BLaER1 treated with 17β-estradiol and CSF1 and Interleukin-3, amounts not matched to agents 10 nM and 100 nM (cell line): ENCODE results near the gene GMPR.

Source experiments
- H3K27ac ChIP-seq, 11 experiments: shearing (Covaris generic); formaldehyde crosslinking; 2 replicates each; pipeline ENCODE4 v1.8.1; 2022
- H3K27me3 ChIP-seq, 11 experiments: shearing (Covaris generic); formaldehyde crosslinking; 2 replicates each; pipeline ENCODE4 v1.8.1; 2022
- H3K36me3 ChIP-seq, 11 experiments: shearing (Covaris generic); formaldehyde crosslinking; 2 replicates each; pipeline ENCODE4 v1.8.1; 2022
- H3K4me1 ChIP-seq, 10 experiments: shearing (Covaris generic); formaldehyde crosslinking; 2 replicates each; pipeline ENCODE4 v1.8.1; 2022
- H3K4me2 ChIP-seq, 11 experiments: shearing (Covaris generic); formaldehyde crosslinking; 2 replicates each; pipeline ENCODE4 v1.8.1; 2022
- H3K4me3 ChIP-seq, 10 experiments: shearing (Covaris generic); formaldehyde crosslinking; 2 replicates each; pipeline ENCODE4 v1.8.1; 2022
- H3K9ac ChIP-seq, 11 experiments: shearing (Covaris generic); formaldehyde crosslinking; 2 replicates each; pipeline ENCODE4 v1.8.1; 2022
- H3K9me3 ChIP-seq, 11 experiments: shearing (Covaris generic); formaldehyde crosslinking; replicated peaks in 1 of 11; 2 replicates each; pipeline ENCODE4 v1.8.1; 2022
- H4K20me1 ChIP-seq, 11 experiments: shearing (Covaris generic); formaldehyde crosslinking; 2 replicates each; pipeline ENCODE4 v1.8.1; 2022
- Cebpa-rat ChIP-seq, 11 experiments: shearing (Covaris generic); IDR thresholded peaks; 2 replicates each; pipeline ENCODE4 v1.8.1; 2022

The GMPR gene

GRCh38 chr6:16282370-16282769 lies 44.0 kb downstream of the GMPR start:
- Histone ChIP-seq H3K36me3 (no peaks in the 10 kb centered on the region), H3K4me3 (no peak overlapping the region), H3K9me3 (no peaks in the 10 kb centered on the region), H3K4me2 (no peak overlapping the region), H3K9ac (no peak overlapping the region), H4K20me1 (peaks cover 0 to 13% (median 0%) of the 10 kb centered on the region in 11 experiments; a peak in 1 of 22 replicates), H3K27ac (no peak overlapping the region), H3K4me1 (peaks cover 5 to 16% (median 8%) of the 10 kb centered on the region in 10 experiments; a peak in 16 of 20 replicates), H3K27me3 (no peaks in the 10 kb centered on the region)
- TF ChIP-seq Cebpa-rat (IDR thresholded peaks at IDR 0.05) = no peak

GRCh38 chr6:16284472-16284871 lies 46.1 kb downstream of the GMPR start:
- H3K36me3 ChIP-seq = no peaks in the 10 kb centered on the region
- no peaks in the 10 kb centered on the region for H3K27me3 ChIP-seq
- no peak overlapping the region for H3K27ac ChIP-seq
- no peak overlapping the region for H3K4me2 ChIP-seq
- H4K20me1 ChIP-seq = 0 out of 22 replicates have a peak, but pooled peaks cover 0 to 5% (median 0%) of the 10 kb centered on the region in 11 experiments
- no peak for TF ChIP-seq Cebpa-rat (IDR thresholded peaks at IDR 0.05)
- H3K9me3 ChIP-seq = peaks cover 0 to 5% (median 0%) of the 10 kb centered on the region in 11 experiments; a peak in 1 of 22 replicates
- no peak overlapping the region for H3K9ac ChIP-seq
- H3K4me3 ChIP-seq = no peak overlapping the region
- H3K4me1 ChIP-seq = peaks cover 0 to 9% (median 0%) of the 10 kb centered on the region in 10 experiments; a peak in 1 of 20 replicates

GRCh38 chr6:16285467-16286150 lies 47.2 kb downstream of the GMPR start:
- no peak overlapping the region for H3K4me3 ChIP-seq
- no peak overlapping the region for H3K9ac ChIP-seq
- no peak overlapping the region for H3K4me2 ChIP-seq

GRCh38 chr6:16286151-16286522 lies 47.8 kb downstream of the GMPR start:
- Histone ChIP-seq H3K9me3 (peaks cover 0 to 5% (median 0%) of the 10 kb centered on the region in 11 experiments; a peak in 1 of 22 replicates), H3K4me3 (no peak overlapping the region), H3K4me1 (peaks cover 0 to 9% (median 0%) of the 10 kb centered on the region in 10 experiments; a peak in 1 of 20 replicates), H3K27me3 (no peaks in the 10 kb centered on the region), H3K9ac (no peak overlapping the region), H3K4me2 (no peak overlapping the region), H3K27ac (no peak overlapping the region), H4K20me1 (peaks cover 0 to 5% (median 0%) of the 10 kb centered on the region in 11 experiments; a peak in 1 of 22 replicates), H3K36me3 (no peaks in the 10 kb centered on the region)
- no peak for TF ChIP-seq Cebpa-rat (IDR thresholded peaks at IDR 0.05)

More at GRCh38 chr6:16285467-16286150, 47.2 kb downstream of the GMPR start:
- Histone ChIP-seq H3K36me3 (no peaks in the 10 kb centered on the region), H3K9me3 (peaks cover 0 to 5% (median 0%) of the 10 kb centered on the region in 11 experiments; a peak in 1 of 22 replicates), H3K27me3 (no peaks in the 10 kb centered on the region), H4K20me1 (peaks cover 0 to 5% (median 0%) of the 10 kb centered on the region in 11 experiments; a peak in 1 of 22 replicates), H3K27ac (no peak overlapping the region), H3K4me1 (peaks cover 0 to 9% (median 0%) of the 10 kb centered on the region in 10 experiments; a peak in 1 of 20 replicates)
- no peak for TF ChIP-seq Cebpa-rat (IDR thresholded peaks at IDR 0.05)

GRCh38 chr6:16288163-16288562 lies 49.8 kb downstream of the GMPR start:
- no peak for TF ChIP-seq Cebpa-rat (IDR thresholded peaks at IDR 0.05)
- H3K4me2 ChIP-seq = no peak overlapping the region

GRCh38 chr6:16291739-16292138 lies 53.4 kb downstream of the GMPR start:
- peaks cover 0 to 5% (median 0%) of the 10 kb centered on the region in 11 experiments; a peak in 1 of 22 replicates for H3K9me3 ChIP-seq
- H3K27ac ChIP-seq = no peak overlapping the region
- TF ChIP-seq Cebpa-rat (IDR thresholded peaks at IDR 0.05) = no peak
- H3K4me2 ChIP-seq = no peak overlapping the region
- H3K9ac ChIP-seq = no peak overlapping the region
- no peaks in the 10 kb centered on the region for H3K4me1 ChIP-seq
- peaks cover 0 to 5% (median 0%) of the 10 kb centered on the region in 11 experiments; a peak in 1 of 22 replicates for H4K20me1 ChIP-seq
- H3K4me3 ChIP-seq = no peak overlapping the region
- no peaks in the 10 kb centered on the region for H3K36me3 ChIP-seq
- no peaks in the 10 kb centered on the region for H3K27me3 ChIP-seq

More at GRCh38 chr6:16288163-16288562, 49.8 kb downstream of the GMPR start:
- Histone ChIP-seq H4K20me1 (peaks cover 0 to 5% (median 0%) of the 10 kb centered on the region in 11 experiments; a peak in 1 of 22 replicates), H3K36me3 (no peaks in the 10 kb centered on the region), H3K4me3 (no peak overlapping the region), H3K4me1 (peaks cover 0 to 9% (median 0%) of the 10 kb centered on the region in 10 experiments; a peak in 1 of 20 replicates), H3K9ac (no peak overlapping the region), H3K27me3 (no peaks in the 10 kb centered on the region), H3K9me3 (peaks cover 0 to 5% (median 0%) of the 10 kb centered on the region in 11 experiments; a peak in 1 of 22 replicates), H3K27ac (no peak overlapping the region)

GRCh38 chr6:16292432-16292831 lies 54.0 kb downstream of the GMPR start:
- Histone ChIP-seq H3K36me3 (no peaks in the 10 kb centered on the region), H3K9me3 (peaks cover 0 to 5% (median 0%) of the 10 kb centered on the region in 11 experiments; a peak in 1 of 22 replicates), H4K20me1 (peaks cover 0 to 2% (median 0%) of the 10 kb centered on the region in 11 experiments; a peak in 1 of 22 replicates), H3K27ac (no peak overlapping the region), H3K4me3 (no peak overlapping the region), H3K9ac (no peak overlapping the region), H3K4me2 (no peak overlapping the region), H3K4me1 (no peaks in the 10 kb centered on the region), H3K27me3 (no peaks in the 10 kb centered on the region)
- no peak for TF ChIP-seq Cebpa-rat (IDR thresholded peaks at IDR 0.05)

GRCh38 chr6:16292942-16293341 lies 54.6 kb downstream of the GMPR start:
- Histone ChIP-seq H3K4me3 (no peak overlapping the region), H3K27ac (no peak overlapping the region), H3K36me3 (no peaks in the 10 kb centered on the region), H3K4me1 (no peaks in the 10 kb centered on the region), H4K20me1 (no peaks in the 10 kb centered on the region; a peak in 1 of 22 replicates), H3K27me3 (no peaks in the 10 kb centered on the region), H3K9ac (no peak overlapping the region), H3K9me3 (peaks cover 0 to 5% (median 0%) of the 10 kb centered on the region in 11 experiments; a peak in 1 of 22 replicates), H3K4me2 (no peak overlapping the region)
- TF ChIP-seq Cebpa-rat (IDR thresholded peaks at IDR 0.05) = no peak

- no peak for TF ChIP-seq Cebpa-rat (IDR thresholded peaks at IDR 0.05)
- Histone ChIP-seq H4K20me1 (no peaks in the 10 kb centered on the region; a peak in 1 of 22 replicates), H3K4me2 (no peak overlapping the region), H3K9ac (no peak overlapping the region), H3K27me3 (no peaks in the 10 kb centered on the region), H3K27ac (no peak overlapping the region), H3K36me3 (peaks cover 0 to 8% (median 0%) of the 10 kb centered on the region in 11 experiments; a peak in 2 of 22 replicates), H3K4me3 (no peak overlapping the region), H3K4me1 (no peaks in the 10 kb centered on the region), H3K9me3 (no peaks in the 10 kb centered on the region)
Measured at GRCh38 chr6:16294371-16294770, 56.0 kb downstream of the GMPR start.
